GM19395 (cell line): ENCODE results near the gene SDHAF1.

ENCODE experiments used
- ATAC-seq: cut with Tn5 transposase; IDR thresholded peaks from one replicate; pipeline ENCODE4 v1.9.1; 2021; ENCODE audit warnings: mild to moderate bottlenecking, moderate library complexity; ENCODE audit not compliant: unreplicated experiment

SDHAF1 gene

DNA sequence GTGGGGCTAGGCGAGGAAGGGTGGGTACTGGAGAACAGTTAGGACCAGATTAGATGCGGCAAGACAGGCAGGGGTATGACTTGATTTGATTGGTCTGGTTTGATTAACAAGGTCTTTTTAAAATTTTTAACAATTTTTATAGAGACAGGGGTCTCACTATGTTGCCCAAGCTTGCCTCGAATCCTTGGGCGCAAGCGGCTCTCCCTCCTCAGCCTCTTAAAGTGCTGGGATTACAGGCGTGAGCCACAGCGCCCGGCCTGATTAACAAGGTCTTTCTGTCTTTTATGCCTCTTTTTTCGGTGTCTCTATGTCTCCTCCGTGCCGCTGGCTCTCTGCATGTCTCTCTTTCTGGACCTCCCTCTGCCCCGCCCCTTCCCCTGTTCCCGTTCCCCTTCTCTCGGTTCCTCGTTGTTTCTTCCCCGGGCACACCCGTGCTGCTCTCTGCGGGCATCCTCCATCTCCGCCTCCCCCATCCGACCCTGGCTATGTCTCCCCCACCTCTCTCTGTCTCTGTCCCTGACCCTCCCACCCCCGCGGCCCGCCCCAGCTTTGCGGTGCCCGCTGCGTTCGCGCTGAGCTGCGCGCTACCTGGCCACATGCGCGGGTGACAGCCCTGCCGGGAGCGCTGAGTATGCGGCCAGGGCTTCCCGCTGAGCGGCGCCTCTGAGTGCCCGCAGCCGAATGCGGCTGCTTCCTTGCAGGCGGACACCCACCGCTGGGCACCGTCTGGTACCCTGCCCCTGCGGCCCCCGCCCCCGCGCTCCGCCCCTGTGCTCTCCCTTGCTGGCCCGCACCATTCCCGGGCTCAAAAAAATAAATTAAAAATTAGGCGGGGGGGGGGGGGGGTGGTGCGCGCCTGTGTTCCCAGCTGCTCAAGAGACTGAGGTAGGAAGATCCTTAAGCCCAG, 8.1 kb upstream of the SDHAF1 start:
- ATAC-seq = no peak

DNA sequence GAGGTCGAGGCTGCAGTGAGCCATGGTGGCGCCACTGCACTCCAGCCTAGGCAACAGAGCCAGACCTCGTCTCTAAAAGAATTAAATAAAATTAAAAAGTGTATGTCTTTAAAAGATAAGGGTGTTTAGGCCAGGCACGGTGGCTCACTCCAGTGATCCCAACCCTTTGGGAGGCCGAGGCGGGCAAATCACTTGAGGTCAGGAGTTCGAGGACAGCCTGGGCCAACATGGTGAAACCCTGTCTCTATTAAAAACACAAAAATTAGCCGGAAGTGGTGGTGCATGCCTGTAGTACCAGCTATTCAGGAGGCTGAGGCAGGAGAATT, 7.5 kb upstream of the SDHAF1 start:
- ATAC-seq = no peak

DNA sequence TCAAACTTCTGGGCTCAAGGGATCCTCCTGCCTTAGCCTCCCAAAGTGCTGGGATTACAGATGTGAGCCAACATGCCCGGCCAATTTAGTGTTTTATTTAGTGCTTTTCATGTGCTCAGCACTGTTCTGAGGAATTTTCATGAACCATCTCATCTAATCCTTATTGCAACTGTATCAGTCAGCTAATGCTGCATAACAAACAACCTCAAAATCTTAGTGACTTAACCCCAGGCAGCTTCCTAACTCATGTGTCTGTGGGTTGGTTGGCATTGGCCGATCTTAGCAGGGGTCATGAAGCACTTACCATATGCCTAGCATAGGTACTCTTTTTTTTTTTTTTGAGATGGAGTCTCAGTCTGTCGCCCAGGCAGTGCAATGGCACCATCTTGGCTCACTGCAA, 6.2 kb upstream of the SDHAF1 start:
- ATAC-seq = no peak

GRCh38 chr19:35990156-35990555, 4.8 kb upstream of the SDHAF1 start:
- ATAC-seq = no peak

GRCh38 chr19:35990771-35991730, 3.9 kb upstream of the SDHAF1 start:
- ATAC-seq = no peak

- ATAC-seq = no peak
Observed at GRCh38 chr19:35991731-35992450, 3.1 kb upstream of the SDHAF1 start.

DNA sequence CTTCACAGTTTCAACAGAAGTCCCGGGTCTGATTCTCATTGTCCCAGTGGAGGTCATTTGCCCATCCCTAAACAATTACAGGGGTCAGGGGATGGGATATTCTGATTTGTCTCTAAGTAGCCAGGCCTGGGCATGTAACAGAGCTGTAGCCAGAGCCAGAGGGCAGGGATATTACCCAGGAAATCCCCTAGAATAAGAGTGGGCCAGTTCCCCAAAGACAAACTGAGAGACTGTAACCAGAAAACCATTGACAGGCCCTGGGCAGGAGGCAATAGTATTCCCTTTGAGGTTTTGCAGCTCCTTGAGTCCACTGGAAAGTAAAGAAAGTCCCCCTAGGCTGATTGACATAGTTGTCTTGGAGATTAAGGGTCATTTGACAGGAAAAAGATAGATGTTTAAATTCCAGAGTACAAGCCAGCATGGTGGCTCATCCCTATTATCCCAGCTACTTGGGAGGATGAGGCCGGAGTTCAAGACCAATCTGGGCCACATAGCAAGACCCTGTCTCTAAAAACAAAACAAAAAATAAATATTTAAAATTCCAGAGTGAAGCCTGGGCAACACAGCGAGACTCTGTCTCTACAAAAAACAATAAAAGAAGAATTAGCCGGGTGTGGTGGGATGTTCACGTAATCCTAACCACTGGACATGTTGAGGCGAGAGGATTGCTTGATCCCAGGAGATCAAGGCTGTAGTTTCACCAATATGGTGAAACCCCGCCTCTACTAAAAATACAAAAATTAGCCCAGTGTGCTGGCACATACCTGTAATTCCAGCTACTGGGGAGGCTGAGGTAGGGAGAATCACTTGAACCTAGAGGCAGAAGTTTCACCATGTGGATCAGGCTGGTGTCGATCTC, 1.9 kb upstream of the SDHAF1 start:
- ATAC-seq = no peak

DNA sequence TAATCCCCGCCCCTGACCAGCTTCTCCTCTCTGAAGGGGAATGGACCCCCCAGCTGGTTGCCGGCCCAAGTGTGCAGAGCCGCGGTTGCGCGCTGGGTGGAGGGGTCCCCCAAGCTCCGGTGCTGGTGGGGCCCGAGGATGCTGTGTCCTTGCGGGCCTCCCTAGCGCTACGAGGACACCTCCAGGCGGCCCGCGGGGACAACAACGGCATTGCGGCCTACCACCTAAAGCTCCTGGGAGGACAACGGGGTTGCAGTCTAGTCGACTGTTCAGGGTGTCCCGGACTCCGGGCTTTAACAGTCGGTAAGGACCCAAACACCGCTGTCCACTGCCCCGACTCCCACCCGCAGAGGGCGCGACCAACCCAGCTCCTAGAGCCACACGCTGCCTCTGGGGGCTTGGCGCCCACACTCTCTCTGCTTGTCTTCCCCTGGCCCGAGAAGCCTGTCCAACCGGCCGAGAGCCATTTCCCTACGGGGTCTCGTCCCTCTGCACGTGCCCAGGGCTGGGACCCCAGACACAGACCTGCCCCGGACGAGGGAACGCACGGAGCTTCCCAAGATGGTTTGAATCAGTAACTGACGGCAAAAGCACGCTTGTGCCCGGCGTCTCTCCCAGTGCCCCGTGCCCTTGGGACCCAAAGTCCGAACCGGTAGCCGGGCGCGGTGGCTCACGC, 927 bp upstream of the SDHAF1 start:
- ATAC-seq = no peak

- ATAC-seq = no peak
Observed at GRCh38 chr19:35996777-35997176, 1.8 kb downstream of the SDHAF1 start.

DNA sequence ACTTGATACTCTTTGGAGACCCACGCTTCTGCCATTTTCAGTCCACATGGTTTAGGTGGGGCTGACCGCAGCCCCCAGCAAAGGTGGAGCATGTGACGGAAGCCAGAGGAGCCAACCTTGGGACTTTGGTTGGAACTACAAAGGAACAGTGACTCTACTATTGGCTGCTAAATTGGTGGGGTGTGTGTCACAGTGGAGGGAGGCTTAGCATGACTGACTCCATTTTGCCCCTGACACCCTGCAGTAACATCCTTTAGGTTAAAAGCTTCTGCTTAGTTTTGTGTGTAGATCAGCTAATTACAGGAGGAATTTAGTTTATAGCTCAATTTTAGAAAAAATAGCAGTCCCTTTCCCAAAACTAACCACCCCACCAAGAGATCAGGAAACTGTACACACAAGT, 6.6 kb downstream of the SDHAF1 start:
- no peak for ATAC-seq

DNA sequence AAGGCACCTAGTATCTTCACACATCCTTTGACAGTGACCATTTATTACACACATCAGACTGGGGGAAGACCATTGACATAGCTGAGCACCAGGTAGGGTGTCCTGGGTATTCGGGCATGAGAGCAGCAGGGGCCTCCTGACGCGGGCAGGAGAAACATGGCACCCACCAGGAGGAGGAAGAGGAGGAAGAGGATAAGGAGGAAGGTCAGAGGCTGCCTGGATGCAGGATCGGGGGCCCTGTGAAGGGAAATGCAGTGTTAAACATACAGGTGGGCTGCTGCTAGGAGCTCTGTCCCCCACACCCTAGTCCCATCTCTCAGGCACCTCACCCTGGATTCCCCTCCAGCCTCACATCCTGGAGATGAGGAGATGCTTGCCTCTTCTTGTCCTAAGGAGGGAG, 8.3 kb downstream of the SDHAF1 start:
- ATAC-seq = no peak

DNA sequence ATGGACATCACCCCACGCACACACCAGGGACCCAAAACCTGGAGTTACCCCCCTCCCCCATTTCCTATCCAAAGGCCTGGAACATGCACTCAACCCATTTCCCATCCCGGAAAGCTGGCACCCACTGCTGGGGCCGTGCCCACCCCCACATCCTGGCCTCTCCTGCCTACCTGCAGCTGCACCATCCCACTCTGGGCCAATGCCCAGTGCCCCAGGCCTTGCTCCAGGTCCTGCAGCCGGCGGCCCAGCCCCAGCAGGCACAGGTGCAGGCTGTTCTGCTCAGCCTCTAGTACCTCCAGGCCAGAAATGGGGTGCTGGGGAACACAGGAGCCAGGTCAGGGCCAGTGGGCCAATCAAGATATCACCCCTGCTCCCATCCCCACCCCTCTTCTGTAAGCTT, 12.0 kb downstream of the SDHAF1 start:
- ATAC-seq = no peak

GRCh38 chr19:36008336-36008978, 13.5 kb downstream of the SDHAF1 start, which contains the start of gene SYNE4:
SYNE4 (minus strand) TSS chr19:36008813; CDS start chr19:36008681, 132 bp downstream.
- ATAC-seq = no peak

DNA sequence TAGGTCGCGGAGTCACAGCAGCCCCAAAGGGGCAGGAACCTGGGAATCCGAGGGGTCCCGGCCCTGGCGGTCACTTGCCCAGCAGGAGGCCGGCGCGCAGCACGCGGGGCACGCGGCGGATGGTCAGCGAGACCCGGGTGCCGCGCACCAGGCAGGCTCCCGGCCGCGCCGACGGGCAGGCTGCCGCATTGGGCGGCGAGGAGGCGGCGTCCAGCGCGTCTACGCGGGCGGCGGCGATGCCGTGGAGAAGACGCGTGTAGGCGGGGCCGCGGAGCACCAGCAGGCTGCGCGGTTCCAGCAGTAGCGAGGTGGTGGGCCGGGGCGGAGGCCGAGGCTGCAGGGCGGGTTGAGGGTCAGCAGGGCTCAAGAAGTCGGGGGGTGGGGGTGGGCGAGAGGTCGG, 14.2 kb downstream of the SDHAF1 start:
- no peak for ATAC-seq

GRCh38 chr19:36009633-36010379, 14.8 kb downstream of the SDHAF1 start:
- ATAC-seq = no peak

DNA sequence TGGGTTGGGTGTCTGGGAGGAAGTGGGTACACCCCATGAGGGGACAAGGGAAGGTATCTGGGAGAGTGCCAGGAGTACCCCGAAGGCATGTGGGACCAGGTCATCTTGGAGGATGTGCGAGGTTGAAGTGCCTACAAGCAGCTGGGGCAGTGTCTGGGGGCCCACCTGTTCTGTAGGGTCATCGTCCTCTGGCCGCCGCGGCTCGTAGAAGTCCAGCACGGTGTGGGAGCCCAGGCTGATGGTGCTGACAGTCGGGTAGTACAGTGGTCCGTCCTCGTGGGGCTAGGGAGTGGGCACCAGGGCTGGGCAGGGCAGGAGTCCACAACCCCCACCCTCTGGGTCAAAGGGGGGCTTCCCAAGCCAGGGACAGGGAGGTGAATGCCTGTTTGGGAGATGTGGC, 15.4 kb downstream of the SDHAF1 start:
- ATAC-seq = no peak

DNA sequence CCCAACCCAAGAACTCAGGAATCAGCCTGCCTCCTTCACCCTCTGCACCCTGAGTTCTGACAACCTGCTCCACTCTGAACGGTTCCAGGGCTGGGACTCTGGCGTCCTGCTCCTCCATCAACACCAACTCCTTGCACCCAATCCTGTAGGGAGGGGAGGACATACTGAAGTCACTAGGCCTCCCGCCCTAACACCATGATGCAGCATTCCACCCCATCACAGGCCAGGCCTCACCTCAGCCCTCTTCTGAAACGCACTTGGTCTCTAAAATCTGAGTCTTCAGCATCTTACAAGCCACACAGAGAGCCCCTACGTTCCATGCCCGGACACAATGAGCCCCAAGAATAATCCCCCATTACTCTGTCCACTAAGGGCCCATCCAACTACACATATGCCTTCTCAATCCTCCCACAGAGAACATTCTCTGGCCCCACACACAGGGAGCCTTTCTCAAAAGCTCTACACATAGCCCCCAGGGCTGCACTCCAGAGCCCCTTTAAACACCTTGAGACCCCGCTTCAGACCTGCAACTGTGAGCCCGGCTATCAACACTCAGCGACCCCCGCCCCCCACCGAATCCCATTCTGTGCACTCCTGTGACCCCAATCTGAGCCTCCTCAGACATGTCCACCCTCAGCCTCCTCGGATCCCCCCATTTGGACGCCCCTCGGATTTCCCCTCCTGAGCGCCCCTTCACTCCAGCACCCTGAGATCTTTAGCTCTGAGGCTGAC, 18.5 kb downstream of the SDHAF1 start:
- ATAC-seq = no peak
